Smooth muscle cell of the brain vasculature (primary cell): ENCODE measurements around the gene ALCAM.

Source experiments
- DNase-seq: peaks from one replicate; pipeline ENCODE4 v3.0.0-alpha.2; 2012; ENCODE audit warnings: low read depth, low spot score

ALCAM gene

DNA sequence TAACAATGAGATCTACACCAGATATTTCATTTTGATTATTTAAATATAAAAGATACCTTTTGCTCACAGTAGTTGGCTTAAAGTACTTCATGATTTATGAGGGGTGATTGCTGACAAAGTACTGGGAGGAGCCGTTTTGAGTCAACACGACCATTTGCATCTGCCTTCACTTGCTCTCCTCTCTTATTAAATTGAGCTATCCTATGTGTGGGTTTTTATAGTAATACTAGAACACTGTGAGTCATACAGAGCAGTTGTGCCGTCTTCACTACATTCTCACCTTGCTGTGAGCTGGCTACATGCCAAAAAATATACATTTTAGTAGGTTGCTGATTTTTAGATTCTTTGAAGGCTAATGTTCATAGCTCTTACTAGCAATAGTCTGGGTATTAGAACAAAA is 161.2 kb downstream of the ALCAM start:
- DNase-seq = peak; percentile 63

DNA sequence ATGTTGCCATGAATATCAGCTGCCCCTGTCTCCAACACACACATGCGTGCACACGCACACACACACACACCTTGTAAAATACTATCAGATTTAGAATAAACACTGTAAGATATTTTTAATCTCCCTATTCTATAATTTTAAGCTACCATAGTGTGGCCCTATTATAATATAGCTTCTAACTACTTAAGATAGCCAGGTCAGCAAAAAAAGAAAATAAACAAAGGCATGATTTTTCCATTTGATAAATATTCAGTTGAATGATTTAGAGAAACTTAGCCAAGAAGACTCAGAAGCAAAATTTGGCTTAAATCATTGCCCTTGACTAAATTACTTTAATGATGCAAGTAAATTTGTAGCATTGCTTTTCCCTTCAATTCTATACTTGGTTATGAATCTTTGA is 162.2 kb downstream of the ALCAM start:
- DNase-seq = no peak

DNA sequence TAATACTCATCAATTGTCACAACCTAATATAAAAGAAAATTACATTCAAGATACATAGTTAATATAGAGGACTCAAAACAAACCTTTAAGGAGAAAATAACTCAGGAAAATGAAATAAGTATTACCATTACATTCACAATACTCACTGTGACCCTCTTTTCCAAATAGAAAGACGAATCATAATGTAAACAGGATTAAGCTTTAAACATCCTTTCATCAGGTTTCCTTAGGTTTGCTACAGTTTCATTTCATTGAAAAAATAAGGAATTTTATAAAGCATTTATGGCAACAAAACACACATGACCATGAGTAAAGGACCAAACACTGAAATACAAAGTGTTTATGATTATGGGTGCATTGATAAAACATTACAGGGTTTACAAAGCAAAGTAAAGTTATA is 162.7 kb downstream of the ALCAM start:
- DNase-seq = no peak

- no peak for DNase-seq
Observed at GRCh38 chr3:105532251-105532650, 165.5 kb downstream of the ALCAM start.

DNA sequence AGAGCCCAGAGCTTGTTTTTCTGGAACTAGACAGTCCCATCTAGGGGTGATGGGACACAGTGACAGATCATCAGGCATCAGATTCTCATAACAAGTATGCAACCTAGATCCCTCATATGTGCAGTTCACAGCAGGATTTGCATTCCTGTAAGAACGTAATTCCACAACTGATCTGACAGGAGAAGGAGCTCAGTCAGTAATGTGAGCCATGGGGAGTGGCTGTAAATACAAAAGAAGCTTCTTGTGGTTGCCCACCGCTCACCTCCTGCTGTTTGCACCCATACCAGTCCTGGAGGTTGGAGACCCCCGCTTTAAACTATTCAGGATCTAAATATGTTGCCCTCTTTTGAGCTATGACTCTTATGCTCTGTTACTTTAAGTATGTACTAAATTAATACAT is 167.3 kb downstream of the ALCAM start:
- peak; percentile 57 for DNase-seq

GRCh38 chr3:105534491-105534890 is 167.8 kb downstream of the ALCAM start:
- DNase-seq = no peak

GRCh38 chr3:105537371-105538080 is 170.8 kb downstream of the ALCAM start:
- no peak for DNase-seq

DNA sequence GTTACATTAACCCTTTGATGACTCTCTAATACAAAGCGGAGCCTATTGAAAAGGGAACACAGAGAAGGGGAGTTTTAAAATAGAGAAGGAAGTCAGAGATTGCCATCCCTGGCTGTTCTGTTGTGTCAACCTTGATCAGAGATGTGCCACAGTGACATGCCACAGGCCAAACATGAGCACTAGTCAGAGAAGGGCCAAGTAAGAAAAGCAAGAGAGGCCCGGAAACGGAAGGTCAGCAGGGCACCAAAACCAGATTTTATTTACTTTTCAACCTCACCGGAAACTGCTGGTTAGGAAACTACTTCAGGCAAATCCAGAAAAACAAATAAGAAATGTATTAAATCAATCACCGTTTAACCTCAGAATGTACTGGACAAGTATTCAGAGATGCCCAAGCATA is 171.8 kb downstream of the ALCAM start:
- no peak for DNase-seq

- DNase-seq = no peak
Observed at GRCh38 chr3:105539897-105540296, 173.2 kb downstream of the ALCAM start.

- DNase-seq = no peak
Observed at GRCh38 chr3:105542282-105543019, 175.7 kb downstream of the ALCAM start.

DNA sequence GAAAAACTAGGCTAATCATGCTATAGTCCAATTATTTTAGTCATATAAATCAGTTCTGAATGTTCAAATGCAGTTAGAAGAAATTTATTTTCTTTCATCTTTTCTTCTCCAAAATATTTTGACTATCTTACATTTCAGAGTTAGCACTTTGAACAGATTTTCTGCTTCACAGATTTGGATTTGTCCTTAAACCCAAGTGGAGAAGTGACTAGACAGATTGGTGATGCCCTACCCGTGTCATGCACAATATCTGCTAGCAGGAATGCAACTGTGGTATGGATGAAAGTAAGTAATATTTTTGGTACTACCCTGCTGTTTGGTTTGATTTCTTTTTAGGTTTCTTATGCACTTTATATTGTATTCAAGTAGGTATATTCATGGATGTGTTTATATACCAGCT is 178.3 kb downstream of the ALCAM start:
- DNase-seq = no peak

GRCh38 chr3:105553851-105554250 is 187.1 kb downstream of the ALCAM start:
- DNase-seq = no peak

- no peak for DNase-seq
Observed at GRCh38 chr3:105555206-105555605, 188.5 kb downstream of the ALCAM start.

DNA sequence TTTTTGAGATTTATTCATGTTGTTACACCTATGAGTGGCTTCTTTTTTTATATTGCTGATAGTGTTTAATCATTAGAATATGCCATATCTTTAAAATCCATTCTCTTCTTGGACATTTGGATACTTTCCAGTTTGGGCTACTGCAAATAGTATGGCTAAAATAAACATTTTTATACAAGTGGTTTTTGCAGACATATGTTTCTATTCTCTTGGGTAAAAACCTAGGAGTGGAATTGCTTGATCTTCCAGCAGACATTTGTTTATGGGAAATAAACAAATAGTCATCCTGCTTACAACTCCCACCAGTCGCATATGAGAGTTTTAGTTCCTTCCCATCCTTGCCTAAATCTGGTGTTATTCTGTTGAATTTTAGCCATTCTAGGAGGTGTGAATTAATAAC is 193.1 kb downstream of the ALCAM start:
- DNase-seq = peak; percentile 15

DNA sequence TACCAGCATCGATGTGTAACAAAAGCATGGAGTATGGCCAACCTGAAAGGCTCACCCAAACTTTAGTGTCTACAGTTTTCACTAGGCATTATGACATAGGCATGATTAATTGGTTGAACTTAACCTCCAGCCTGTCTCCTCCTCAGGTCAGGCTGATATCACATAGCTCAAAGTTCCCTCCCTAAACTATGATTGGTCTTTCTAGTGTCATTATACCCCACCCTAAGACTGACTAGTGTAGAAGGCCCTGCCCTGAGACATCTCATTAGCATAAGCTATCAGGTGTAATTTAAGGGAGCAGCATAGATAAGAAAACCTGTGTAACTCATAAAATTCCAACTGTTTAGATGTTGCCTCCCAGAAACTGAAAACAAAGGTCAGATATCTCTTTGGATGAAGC is 195.2 kb downstream of the ALCAM start:
- no peak for DNase-seq

GRCh38 chr3:105564546-105565288 is 198.0 kb downstream of the ALCAM start:
- DNase-seq = no peak

- DNase-seq = no peak
Observed at GRCh38 chr3:105571005-105571404, 204.3 kb downstream of the ALCAM start.

DNA sequence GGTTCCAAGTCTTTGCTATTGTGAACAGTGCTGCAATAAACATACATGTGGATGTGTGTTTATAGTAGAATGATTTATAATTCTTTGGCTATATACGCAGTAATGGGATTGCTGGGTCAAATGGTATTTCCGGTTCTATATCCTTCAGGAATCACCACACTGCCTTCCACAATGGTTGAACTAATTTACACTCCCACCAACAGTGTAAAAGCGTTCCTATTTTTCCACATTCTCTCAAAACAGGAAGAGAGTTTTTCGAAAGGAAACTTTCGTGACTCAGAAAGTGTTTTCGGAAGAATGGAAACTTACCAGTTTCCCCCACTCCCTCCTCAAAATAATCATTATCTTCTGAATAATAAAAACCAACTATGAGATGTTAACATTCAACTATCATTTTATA is 205.8 kb downstream of the ALCAM start:
- DNase-seq = no peak

DNA sequence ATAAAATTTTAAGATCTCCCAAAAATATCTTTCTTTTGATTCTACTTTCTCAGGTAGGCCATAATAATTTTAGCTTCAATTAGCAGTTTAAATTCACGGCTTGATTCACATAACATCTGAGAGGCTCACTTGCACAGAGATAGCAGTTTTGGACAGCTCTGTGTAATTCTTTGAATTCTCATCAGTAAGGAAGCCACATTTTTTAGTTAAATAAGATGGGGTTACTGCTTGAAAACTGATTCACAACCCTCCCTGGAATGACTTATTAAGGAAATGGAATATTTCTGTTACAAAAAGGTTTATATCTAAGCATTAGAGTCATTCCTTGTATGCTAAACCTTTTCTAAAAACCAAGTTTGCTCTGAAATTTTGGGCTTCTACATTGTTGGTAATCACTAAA is 212.7 kb downstream of the ALCAM start:
- DNase-seq = no peak

DNA sequence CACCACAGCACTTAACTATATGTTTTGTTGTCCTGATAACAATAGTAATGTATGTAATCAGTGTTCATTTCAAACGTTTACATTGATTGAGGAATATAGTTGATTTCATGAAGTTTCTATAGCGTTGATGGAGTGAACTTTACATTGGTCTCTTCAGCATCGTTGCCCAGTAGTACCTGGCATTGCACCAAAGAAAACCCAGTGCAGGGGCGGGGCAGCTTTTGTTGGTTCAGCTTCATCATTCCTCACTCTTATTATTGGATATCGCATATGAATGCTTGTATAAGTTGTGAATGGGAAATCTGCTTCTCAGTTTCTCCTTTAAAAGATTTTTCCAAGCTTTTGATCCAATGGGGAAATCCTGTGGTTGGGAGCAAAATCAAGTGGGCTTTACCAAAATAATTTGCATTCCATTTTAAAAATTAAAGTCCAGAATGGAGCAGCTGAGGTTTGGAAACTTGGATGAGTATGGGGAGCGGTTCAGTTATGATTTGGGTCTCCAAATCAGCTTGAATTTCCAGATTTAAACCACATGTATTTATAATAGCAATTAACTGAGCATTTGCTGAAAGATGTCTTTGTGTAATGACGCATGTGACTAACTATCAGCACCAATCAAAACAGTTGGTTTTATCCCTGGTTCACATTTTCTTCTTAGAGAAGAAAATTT is 213.7 kb downstream of the ALCAM start:
- DNase-seq = no peak

DNA sequence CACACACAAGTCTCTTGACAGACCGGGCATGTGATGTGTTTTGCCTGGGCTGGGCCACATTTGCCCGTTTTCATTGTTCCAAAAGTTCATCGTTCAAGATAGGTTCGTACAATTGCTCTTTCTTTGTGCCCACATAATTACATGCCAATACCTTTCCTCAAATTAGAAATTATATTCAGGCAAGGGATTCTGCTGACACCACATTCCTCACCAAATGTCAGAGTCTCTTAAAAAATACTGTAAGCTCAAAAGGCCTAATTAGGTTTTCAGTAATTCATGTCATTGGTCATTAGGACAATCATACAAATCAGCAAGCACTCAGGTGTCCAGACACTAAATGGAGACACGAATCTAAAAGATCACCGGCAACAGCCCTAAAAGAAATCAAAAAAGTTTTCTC is 215.3 kb downstream of the ALCAM start:
- no peak for DNase-seq
